Ammon's horn (tissue), 1 donor: Measurements from ENCODE around the gene SLC12A9.

Experiments used
- DNase-seq: peaks from one replicate; pipeline ENCODE4 v3.0.0-alpha.2; 2016; ENCODE audit warnings: low spot score

SLC12A9 gene

GRCh38 chr7:100885440-100886141 is 33.1 kb downstream of the SLC12A9 start:
- DNase-seq, result no peak

GRCh38 chr7:100886142-100886935 is 33.8 kb downstream of the SLC12A9 start:
- DNase-seq, result no peak

GRCh38 chr7:100886936-100887515 is 34.5 kb downstream of the SLC12A9 start:
- no peak for DNase-seq

- no peak for DNase-seq
Measured at GRCh38 chr7:100887516-100888290, 35.2 kb downstream of the SLC12A9 start.

GRCh38 chr7:100888291-100888987 is 35.9 kb downstream of the SLC12A9 start:
- DNase-seq, result no peak

- DNase-seq, result no peak
Measured at GRCh38 chr7:100888988-100889750, 36.7 kb downstream of the SLC12A9 start, which contains the start of gene UFSP1. UFSP1 (minus strand) TSS chr7:100889715; CDS start chr7:100889271, 444 bp downstream.

GRCh38 chr7:100890653-100891567 is 38.4 kb downstream of the SLC12A9 start:
- DNase-seq, result no peak

GRCh38 chr7:100891568-100892247 is 39.2 kb downstream of the SLC12A9 start:
- no peak for DNase-seq

GRCh38 chr7:100892364-100893317 is 40.1 kb downstream of the SLC12A9 start:
- DNase-seq, result no peak

- no peak for DNase-seq
Measured at GRCh38 chr7:100893318-100893895, 40.9 kb downstream of the SLC12A9 start.

GRCh38 chr7:100893910-100894721 is 41.6 kb downstream of the SLC12A9 start:
- no peak for DNase-seq

- DNase-seq, result no peak
Measured at GRCh38 chr7:100894860-100895700, 42.6 kb downstream of the SLC12A9 start.

- DNase-seq, result no peak
Measured at GRCh38 chr7:100895701-100895955, 43.1 kb downstream of the SLC12A9 start, which contains the start of gene ACHE. ACHE (minus strand) TSS chr7:100895888; CDS start chr7:100894232, 1,656 bp downstream.

- no peak for DNase-seq
Measured at GRCh38 chr7:100895956-100896731, 43.6 kb downstream of the SLC12A9 start.
